CD4-positive, alpha-beta memory T cell (primary cell): Measurements from ENCODE around the gene LONP2. TPM values are rescaled to one million over a fixed set of nuclear protein-coding genes. Genes with fewer than 3 reads are reported as not detected.

Source experiments
- CTCF ChIA-PET: fragments of 350-600 bp; sonication (Branson Sonifier 250); formaldehyde crosslinking; loops from one replicate; lab custom pipeline; 2021; ENCODE audit warnings: inconsistent platforms; ENCODE audit not compliant: partially characterized antibody; lab: Charles Lee
- POLR2A ChIA-PET: fragments of 350-600 bp; sonication (Branson Sonifier 250); formaldehyde crosslinking; loops from one replicate; lab custom pipeline; 2021; ENCODE audit not compliant: partially characterized antibody; lab: Charles Lee
- DNase-seq, 5 donors: peaks; one replicate each; pipeline versions ENCODE4 v3.0.0 to v3.0.0-alpha.2; 2020 to 2022; ENCODE audit warnings: mixed read lengths in 1 of 5
- H3K27ac ChIP-seq: one replicate; pipeline ENCODE4 v1.7.0; 2013; ENCODE audit warnings: low read depth, low read length
- H3K27me3 ChIP-seq: 2 replicates; pipeline ENCODE4 v1.7.0; 2013; ENCODE audit warnings: mild to moderate bottlenecking, low read length, moderate library complexity; ENCODE audit not compliant: insufficient read depth
- H3K36me3 ChIP-seq: 2 replicates; pipeline ENCODE4 v1.7.0; 2013; ENCODE audit warnings: mild to moderate bottlenecking, low read length, moderate library complexity; ENCODE audit not compliant: insufficient read depth
- H3K4me1 ChIP-seq: 2 replicates; pipeline ENCODE4 v1.7.0; 2013; ENCODE audit warnings: mild to moderate bottlenecking, low read length, moderate library complexity; ENCODE audit not compliant: insufficient read depth
- H3K4me3 ChIP-seq, 2 donors: one replicate each; pipeline ENCODE4 v1.7.0; 2013; ENCODE audit warnings: low read length in 2 of 2, mild to moderate bottlenecking in 1 of 2
- H3K9me3 ChIP-seq, 2 donors: one replicate each; pipeline ENCODE4 v1.7.0; 2013; ENCODE audit warnings: low read length in 2 of 2, control low read depth in 1 of 2; ENCODE audit not compliant: control insufficient read depth in 1 of 2
- H3K27ac Mint-ChIP-seq, 7 donors: one replicate each; pipeline ENCODE4 v1.8.0; 2020 to 2021; ENCODE audit warnings: mixed read lengths in 7 of 7, mild to moderate bottlenecking in 6 of 7, inconsistent platforms in 3 of 7, moderate library complexity in 3 of 7
- H3K27me3 Mint-ChIP-seq, 2 donors: one replicate each; pipeline ENCODE4 v1.8.0; 2020 to 2021; ENCODE audit warnings: mixed read lengths in 2 of 2
- H3K36me3 Mint-ChIP-seq, 2 donors: one replicate each; pipeline ENCODE4 v1.8.0; 2020 to 2021; ENCODE audit warnings: mixed read lengths in 2 of 2, inconsistent platforms in 1 of 2, mild to moderate bottlenecking in 1 of 2
- H3K4me1 Mint-ChIP-seq, 4 donors: one replicate each; pipeline ENCODE4 v1.8.0; 2020 to 2021; ENCODE audit warnings: mixed read lengths in 4 of 4, mild to moderate bottlenecking in 1 of 4
- H3K4me3 Mint-ChIP-seq, 8 donors: one replicate each; pipeline ENCODE4 v1.8.0; 2020 to 2021; ENCODE audit warnings: mixed read lengths in 8 of 8, mild to moderate bottlenecking in 7 of 8, moderate library complexity in 6 of 8, inconsistent platforms in 3 of 8
- H3K9me3 Mint-ChIP-seq, 8 donors: one replicate each; pipeline ENCODE4 v1.8.0; 2020 to 2021; ENCODE audit warnings: mixed read lengths in 8 of 8, mild to moderate bottlenecking in 5 of 8, inconsistent platforms in 3 of 8, moderate library complexity in 1 of 8
- intact Hi-C: fragments of 100-400 bp; cut with micrococcal nuclease; formaldehyde crosslinking; loops from one replicate; pipeline ENCODE4 v1.15.1; 2023
- polyA plus RNA-seq, 2 donors: library from polyadenylated mRNA; unstranded; fragments of 300-500 nt; fragmentation: Illumina TruSeq; gene quantifications; one replicate each; pipeline ENCODE4 v1.2.3, GENCODE V29; 2021
- total RNA-seq, 2 experiments: library from RNA; stranded (reverse); gene quantifications; one replicate each; pipeline ENCODE4 v1.2.3, GENCODE V29; 2021

The LONP2 gene
- total and polyA plus RNA-seq, 4 experiments from 2014 or later = 33.4 to 101 (median 69.9) TPM

GRCh38 chr16:48291303-48291702 lies 47.2 kb downstream of the LONP2 start:
- no peaks in the 10 kb centered on the region for H3K4me1 ChIP-seq
- intact Hi-C loops = no loop called here
- CTCF ChIA-PET = interaction anchor here (2.0 to 2.4 kb wide), 2 partner anchors 332 to 339 kb away, joined by 6 to 8 read pairs; no protein-coding TSS in a partner anchor
- no peaks in the 10 kb centered on the region for H3K27me3 Mint-ChIP-seq
- H3K4me3 ChIP-seq = no peak overlapping the region
- peak overlapping the region in 1 of 7 donors; percentile 11 for H3K27ac Mint-ChIP-seq
- H3K27me3 ChIP-seq = no peaks in the 10 kb centered on the region
- peaks cover 0 to 3% of the 10 kb centered on the region in 2 donors for H3K9me3 ChIP-seq
- peaks cover 60 to 64% of the 10 kb centered on the region in 2 donors for H3K36me3 Mint-ChIP-seq
- peaks cover 0 to 9% (median 5%) of the 10 kb centered on the region in 4 donors for H3K4me1 Mint-ChIP-seq
- POLR2A ChIA-PET = no interaction called here
- no peak for DNase-seq
- peaks cover 28% of the 10 kb centered on the region for H3K36me3 ChIP-seq
- H3K4me3 Mint-ChIP-seq = no peak overlapping the region
- no peak overlapping the region for H3K27ac ChIP-seq
- H3K9me3 Mint-ChIP-seq = peaks cover 0 to 16% (median 6%) of the 10 kb centered on the region in 8 donors

GRCh38 chr16:48291754-48292153 lies 47.7 kb downstream of the LONP2 start:
- Mint-ChIP-seq H3K27ac (peak overlapping the region in 1 of 7 donors; percentile 34), H3K9me3 (peaks cover 0 to 12% (median 5%) of the 10 kb centered on the region in 8 donors), H3K4me3 (no peak overlapping the region), H3K27me3 (no peaks in the 10 kb centered on the region), H3K4me1 (peaks cover 0 to 9% (median 5%) of the 10 kb centered on the region in 4 donors), H3K36me3 (peaks cover 58 to 61% of the 10 kb centered on the region in 2 donors)
- Histone ChIP-seq H3K27me3 (no peaks in the 10 kb centered on the region), H3K36me3 (peaks cover 29% of the 10 kb centered on the region), H3K4me1 (no peaks in the 10 kb centered on the region), H3K4me3 (no peak overlapping the region), H3K27ac (no peak overlapping the region), H3K9me3 (peaks cover 0 to 3% of the 10 kb centered on the region in 2 donors)
- DNase-seq = no peak
- ChIA-PET CTCF (interaction anchor here (2.0 kb wide), 1 partner anchor 331 kb away, joined by 6 read pairs; no protein-coding TSS in a partner anchor), POLR2A (no interaction called here)
- intact Hi-C loops = no loop called here

GRCh38 chr16:48292452-48292851 lies 48.4 kb downstream of the LONP2 start:
- Histone ChIP-seq H3K36me3 (peaks cover 25% of the 10 kb centered on the region), H3K27me3 (no peaks in the 10 kb centered on the region), H3K4me1 (no peaks in the 10 kb centered on the region), H3K4me3 (no peak overlapping the region), H3K27ac (no peak overlapping the region), H3K9me3 (no peaks in the 10 kb centered on the region)
- Mint-ChIP-seq H3K27me3 (no peaks in the 10 kb centered on the region), H3K36me3 (peaks cover 53 to 58% of the 10 kb centered on the region in 2 donors), H3K27ac (peak overlapping the region in 1 of 7 donors; percentile 47), H3K9me3 (peaks cover 0 to 5% (median 0%) of the 10 kb centered on the region in 8 donors), H3K4me3 (no peak overlapping the region), H3K4me1 (peaks cover 0 to 9% (median 5%) of the 10 kb centered on the region in 4 donors)
- no peak for DNase-seq
- intact Hi-C loops = no loop called here
- POLR2A ChIA-PET = no interaction called here
- CTCF ChIA-PET = interaction anchor here (0.7 to 2.0 kb wide), 2 partner anchors 331 to 338 kb away, joined by 3 to 6 read pairs; no protein-coding TSS in a partner anchor

GRCh38 chr16:48294724-48295123 lies 50.6 kb downstream of the LONP2 start:
- POLR2A ChIA-PET = no interaction called here

GRCh38 chr16:48295488-48296281 lies 51.6 kb downstream of the LONP2 start:
- intact Hi-C loops = no loop called here

More at GRCh38 chr16:48294724-48295123, 50.6 kb downstream of the LONP2 start:
- H3K36me3 Mint-ChIP-seq = peaks cover 50 to 52% of the 10 kb centered on the region in 2 donors
- Histone ChIP-seq H3K27ac (no peak overlapping the region), H3K27me3 (no peaks in the 10 kb centered on the region), H3K9me3 (no peaks in the 10 kb centered on the region), H3K4me1 (no peaks in the 10 kb centered on the region), H3K36me3 (peaks cover 34% of the 10 kb centered on the region), H3K4me3 (no peak overlapping the region)
- peaks cover 0 to 7% (median 5%) of the 10 kb centered on the region in 4 donors for H3K4me1 Mint-ChIP-seq
- H3K27me3 Mint-ChIP-seq = no peaks in the 10 kb centered on the region
- DNase-seq = no peak
- CTCF ChIA-PET = no interaction called here
- H3K4me3 Mint-ChIP-seq = no peak overlapping the region
- intact Hi-C loops = no loop called here
- H3K9me3 Mint-ChIP-seq = no peaks in the 10 kb centered on the region
- peak overlapping the region in 1 of 7 donors; percentile 25 for H3K27ac Mint-ChIP-seq

GRCh38 chr16:48299471-48299870 lies 55.4 kb downstream of the LONP2 start:
- no peak overlapping the region for H3K4me3 ChIP-seq
- intact Hi-C loops = no loop called here
- H3K4me1 ChIP-seq = no peaks in the 10 kb centered on the region
- POLR2A ChIA-PET = no interaction called here
- Mint-ChIP-seq H3K4me3 (no peak overlapping the region), H3K27me3 (no peaks in the 10 kb centered on the region), H3K4me1 (peaks cover 0 to 2% (median 0%) of the 10 kb centered on the region in 4 donors), H3K9me3 (no peaks in the 10 kb centered on the region), H3K36me3 (peaks cover 49 to 57% of the 10 kb centered on the region in 2 donors), H3K27ac (peak overlapping the region in 1 of 7 donors; percentile 72)
- H3K36me3 ChIP-seq = peaks cover 48% of the 10 kb centered on the region
- no peaks in the 10 kb centered on the region for H3K27me3 ChIP-seq
- no peak overlapping the region for H3K27ac ChIP-seq
- H3K9me3 ChIP-seq = no peaks in the 10 kb centered on the region
- CTCF ChIA-PET = no interaction called here
- DNase-seq = no peak

More at GRCh38 chr16:48295488-48296281, 51.6 kb downstream of the LONP2 start:
- Mint-ChIP-seq H3K4me3 (no peak overlapping the region), H3K4me1 (peaks cover 0 to 5% (median 4%) of the 10 kb centered on the region in 4 donors), H3K27ac (no peak overlapping the region), H3K36me3 (peaks cover 48 to 53% of the 10 kb centered on the region in 2 donors), H3K27me3 (no peaks in the 10 kb centered on the region), H3K9me3 (no peaks in the 10 kb centered on the region)
- peaks cover 38% of the 10 kb centered on the region for H3K36me3 ChIP-seq
- H3K27ac ChIP-seq = no peak overlapping the region
- POLR2A ChIA-PET = no interaction called here
- H3K9me3 ChIP-seq = no peaks in the 10 kb centered on the region
- no peaks in the 10 kb centered on the region for H3K4me1 ChIP-seq
- no peak for DNase-seq
- no peaks in the 10 kb centered on the region for H3K27me3 ChIP-seq
- CTCF ChIA-PET = no interaction called here
- no peak overlapping the region for H3K4me3 ChIP-seq

GRCh38 chr16:48300391-48300856 lies 56.3 kb downstream of the LONP2 start:
- Histone ChIP-seq H3K4me3 (no peak overlapping the region), H3K36me3 (peaks cover 48% of the 10 kb centered on the region), H3K27ac (no peak overlapping the region), H3K9me3 (no peaks in the 10 kb centered on the region), H3K4me1 (no peaks in the 10 kb centered on the region), H3K27me3 (no peaks in the 10 kb centered on the region)
- H3K27me3 Mint-ChIP-seq = no peaks in the 10 kb centered on the region
- CTCF ChIA-PET = no interaction called here
- peak overlapping the region in 5 of 7 donors; percentile 3 to 34 (median 24) for H3K27ac Mint-ChIP-seq
- DNase-seq = no peak
- peaks cover 0 to 2% (median 0%) of the 10 kb centered on the region in 8 donors for H3K9me3 Mint-ChIP-seq
- peaks cover 0 to 2% (median 0%) of the 10 kb centered on the region in 4 donors for H3K4me1 Mint-ChIP-seq
- H3K36me3 Mint-ChIP-seq = peaks cover 56 to 58% of the 10 kb centered on the region in 2 donors
- POLR2A ChIA-PET = no interaction called here
- intact Hi-C loops = no loop called here
- no peak overlapping the region for H3K4me3 Mint-ChIP-seq
